ENCODE results near the gene UBL5.

Gene UBL5

DNA sequence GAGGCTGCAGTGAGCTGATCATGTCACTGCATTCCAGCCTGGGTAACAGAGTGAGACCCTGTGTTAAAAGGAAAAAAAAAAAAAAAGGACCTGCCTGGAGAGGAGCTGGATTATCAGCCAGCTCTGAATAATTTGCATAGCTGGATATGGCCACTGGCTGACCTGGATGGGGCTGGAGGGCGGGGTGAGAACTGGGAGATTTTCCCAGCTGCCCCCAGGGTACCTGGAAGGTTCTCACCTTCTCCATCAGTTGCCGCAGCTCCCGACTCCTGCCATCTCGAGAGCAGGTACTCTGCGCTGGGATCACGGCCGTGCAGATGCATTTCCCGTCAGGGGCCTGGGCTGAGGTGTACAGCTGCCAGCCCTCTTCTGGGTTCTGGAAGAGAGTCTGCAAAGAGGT is 32.7 kb downstream of the UBL5 start:
- POLR2A ChIA-PET, result interaction anchor here (0.6 kb wide), 1 partner anchor 1556 kb away, joined by 7 read pairs; no protein-coding TSS in a partner anchor
- CTCF ChIA-PET, result no interaction called here
- TF ChIP-seq, protein P1, sequence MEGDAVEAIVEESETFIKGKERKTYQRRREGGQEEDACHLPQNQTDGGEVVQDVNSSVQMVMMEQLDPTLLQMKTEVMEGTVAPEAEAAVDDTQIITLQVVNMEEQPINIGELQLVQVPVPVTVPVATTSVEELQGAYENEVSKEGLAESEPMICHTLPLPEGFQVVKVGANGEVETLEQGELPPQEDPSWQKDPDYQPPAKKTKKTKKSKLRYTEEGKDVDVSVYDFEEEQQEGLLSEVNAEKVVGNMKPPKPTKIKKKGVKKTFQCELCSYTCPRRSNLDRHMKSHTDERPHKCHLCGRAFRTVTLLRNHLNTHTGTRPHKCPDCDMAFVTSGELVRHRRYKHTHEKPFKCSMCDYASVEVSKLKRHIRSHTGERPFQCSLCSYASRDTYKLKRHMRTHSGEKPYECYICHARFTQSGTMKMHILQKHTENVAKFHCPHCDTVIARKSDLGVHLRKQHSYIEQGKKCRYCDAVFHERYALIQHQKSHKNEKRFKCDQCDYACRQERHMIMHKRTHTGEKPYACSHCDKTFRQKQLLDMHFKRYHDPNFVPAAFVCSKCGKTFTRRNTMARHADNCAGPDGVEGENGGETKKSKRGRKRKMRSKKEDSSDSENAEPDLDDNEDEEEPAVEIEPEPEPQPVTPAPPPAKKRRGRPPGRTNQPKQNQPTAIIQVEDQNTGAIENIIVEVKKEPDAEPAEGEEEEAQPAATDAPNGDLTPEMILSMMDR (IDR thresholded peaks at IDR 0.05; ENCODE audit: control extremely low read depth, extremely low read depth, low read depth, missing control alignments), result no peak
- DNase-seq (ENCODE audit: extremely low spot score), result no peak

DNA sequence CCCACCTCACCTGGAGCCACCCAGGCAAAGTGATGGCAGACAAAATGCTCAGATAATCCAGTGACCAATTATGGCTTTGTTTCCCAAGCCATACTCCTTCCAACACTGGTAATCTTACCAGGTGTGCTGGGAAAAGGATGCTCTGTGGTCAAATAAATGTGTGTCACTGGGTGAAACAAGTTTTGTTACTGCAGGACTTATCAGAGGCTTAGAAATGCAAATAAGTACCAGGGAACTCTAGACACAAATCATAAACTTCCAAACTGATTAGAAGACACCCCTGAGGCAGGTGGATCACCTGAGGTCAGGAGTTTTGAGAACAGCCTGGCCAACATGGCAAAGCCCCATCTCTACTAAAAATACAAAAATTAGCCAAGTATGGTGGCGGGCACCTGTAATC is 33.8 kb downstream of the UBL5 start:
- ChIA-PET POLR2A (no interaction called here), CTCF (no interaction called here)

DNA sequence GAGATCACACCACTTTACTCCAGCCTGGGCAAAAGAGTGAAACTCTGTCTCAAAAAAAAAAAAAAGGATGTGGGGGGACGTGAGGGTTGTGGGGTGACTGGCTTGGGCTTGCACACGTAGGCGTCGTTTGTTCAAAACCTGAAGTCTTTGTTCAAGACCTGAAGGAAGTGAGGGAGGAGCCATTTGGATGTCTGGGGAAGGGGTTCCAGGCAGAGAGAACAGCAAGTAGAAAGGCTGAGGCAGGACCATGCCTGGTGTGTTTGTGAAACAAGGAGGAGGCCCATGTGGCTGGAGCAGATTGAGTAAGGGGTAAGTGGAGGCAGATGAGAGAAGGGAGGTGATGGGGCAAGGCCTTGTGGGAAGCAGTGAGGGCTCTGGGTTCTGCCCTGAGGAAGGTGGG is 35.2 kb downstream of the UBL5 start:
- no peak for DNase-seq (ENCODE audit: extremely low spot score)
- CTCF ChIA-PET, result interaction anchor here (0.6 kb wide), 1 partner anchor 249 kb away, joined by 3 read pairs; no protein-coding TSS in a partner anchor
- TF ChIP-seq, protein P1 (IDR thresholded peaks at IDR 0.05; ENCODE audit: control extremely low read depth, extremely low read depth, low read depth, missing control alignments), result no peak
- POLR2A ChIA-PET, result no interaction called here

More for the DNA sequence above, 33.8 kb downstream of the UBL5 start:
- no peak for DNase-seq (ENCODE audit: extremely low spot score)
- TF ChIP-seq, protein P1 (IDR thresholded peaks at IDR 0.05; ENCODE audit: control extremely low read depth, extremely low read depth, low read depth, missing control alignments), result no peak

DNA sequence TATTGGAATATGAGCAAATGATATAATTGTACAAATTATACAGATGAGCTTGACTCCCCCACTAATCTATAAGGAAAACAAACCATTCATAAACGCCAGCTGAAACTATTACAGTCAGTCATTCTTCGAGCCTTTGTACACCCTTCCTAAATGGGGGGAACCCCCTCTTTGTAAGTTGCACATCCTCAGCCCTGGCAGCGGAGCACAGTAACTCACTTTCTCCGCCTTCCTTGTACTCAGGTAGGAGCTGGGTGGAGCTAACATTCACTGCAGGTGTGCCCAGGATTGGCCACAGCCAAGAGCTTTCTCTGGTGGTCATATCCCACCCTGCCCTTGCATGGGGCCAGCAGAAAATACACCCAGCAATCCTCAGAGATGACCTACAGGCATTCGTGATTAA is 36.0 kb downstream of the UBL5 start:
- TF ChIP-seq, protein P1 (IDR thresholded peaks at IDR 0.05; ENCODE audit: control extremely low read depth, extremely low read depth, low read depth, missing control alignments), result no peak

DNA sequence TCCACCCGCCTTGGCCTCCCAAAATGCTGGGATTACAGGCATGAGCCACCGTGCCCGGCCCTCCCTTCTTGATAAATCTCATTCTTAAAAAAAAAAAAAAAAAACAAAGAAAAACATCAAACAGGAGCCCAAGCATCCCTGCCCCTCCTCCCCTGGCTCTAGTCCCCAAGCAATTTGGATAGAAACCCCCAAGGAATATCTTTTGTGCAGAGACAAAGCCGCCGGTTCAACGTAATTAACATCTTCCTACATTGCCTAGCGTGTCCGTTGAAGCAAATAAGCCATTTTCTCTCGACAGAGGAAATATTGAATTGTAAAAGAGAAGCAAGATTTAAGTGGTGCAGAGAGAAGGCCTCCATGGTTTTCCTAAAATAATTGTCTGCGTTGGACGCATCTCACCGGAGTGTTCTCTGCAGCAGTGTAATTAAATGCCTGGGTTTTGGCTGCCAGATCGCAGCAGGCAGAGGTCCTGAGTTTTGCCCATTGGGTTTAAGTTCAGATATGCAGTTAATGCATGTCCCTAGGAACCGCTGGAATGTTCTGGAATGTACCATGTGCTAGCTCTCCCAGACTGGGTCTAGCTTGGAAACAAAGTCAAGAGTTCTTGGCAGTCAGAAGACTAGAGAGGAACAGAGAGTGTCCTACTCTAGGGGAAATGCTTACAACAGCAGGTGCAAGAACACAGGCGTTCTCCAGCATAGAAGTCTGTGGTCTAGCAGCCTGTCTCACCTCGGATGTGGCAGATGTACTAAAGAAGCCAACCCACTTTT is 38.2 kb downstream of the UBL5 start:
- ChIA-PET POLR2A (no interaction called here), CTCF (no interaction called here)
- DNase-seq (ENCODE audit: extremely low spot score), result no peak
- TF ChIP-seq, protein P1 (IDR thresholded peaks at IDR 0.05; ENCODE audit: control extremely low read depth, extremely low read depth, low read depth, missing control alignments), result no peak

More for the DNA sequence above, 36.0 kb downstream of the UBL5 start:
- ChIA-PET CTCF (no interaction called here), POLR2A (no interaction called here)
- no peak for DNase-seq (ENCODE audit: extremely low spot score)

DNA sequence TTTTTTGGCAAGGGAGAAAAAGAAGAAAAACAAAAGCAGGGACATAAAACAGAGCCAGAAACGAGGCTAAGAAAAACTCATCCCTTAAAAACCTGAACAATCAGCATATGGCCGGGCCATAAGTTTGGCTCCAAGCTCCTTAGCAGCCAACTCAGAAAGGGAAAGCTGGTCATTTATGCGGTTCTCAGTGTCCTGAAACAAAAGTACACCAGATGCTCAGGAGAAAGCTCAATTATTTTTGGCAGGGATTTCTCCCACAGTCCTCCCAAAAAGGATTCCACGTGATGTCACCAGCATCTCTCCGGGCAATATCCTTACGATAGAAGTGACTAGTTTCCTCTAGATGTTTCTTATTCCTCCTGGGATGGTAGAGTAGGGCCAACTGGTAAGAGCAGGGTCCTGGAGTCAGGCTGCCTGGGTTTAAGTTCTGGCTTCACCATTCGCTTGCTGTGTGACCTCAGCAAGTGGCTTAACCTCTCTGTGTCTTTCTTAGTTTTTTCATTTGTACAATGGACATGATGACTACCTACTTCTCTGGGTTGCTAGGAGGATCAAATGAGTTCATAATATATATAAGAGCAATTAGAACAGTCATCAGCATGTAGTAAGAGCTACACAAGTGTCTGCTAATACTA is 41.4 kb downstream of the UBL5 start:
- TF ChIP-seq, protein P1 (IDR thresholded peaks at IDR 0.05; ENCODE audit: control extremely low read depth, extremely low read depth, low read depth, missing control alignments), result no peak
- ChIA-PET CTCF (interaction anchor here (1.0 kb wide), 1 partner anchor 9 kb away, joined by 3 read pairs; no protein-coding TSS in a partner anchor), POLR2A (no interaction called here)
- DNase-seq (ENCODE audit: extremely low spot score), result no peak
